Measurements from ENCODE around the gene TFAP2D. TPM values are rescaled to one million over a fixed set of nuclear protein-coding genes. Genes with fewer than 3 reads are reported as not detected.

TFAP2D gene
- not detected for total RNA-seq

DNA sequence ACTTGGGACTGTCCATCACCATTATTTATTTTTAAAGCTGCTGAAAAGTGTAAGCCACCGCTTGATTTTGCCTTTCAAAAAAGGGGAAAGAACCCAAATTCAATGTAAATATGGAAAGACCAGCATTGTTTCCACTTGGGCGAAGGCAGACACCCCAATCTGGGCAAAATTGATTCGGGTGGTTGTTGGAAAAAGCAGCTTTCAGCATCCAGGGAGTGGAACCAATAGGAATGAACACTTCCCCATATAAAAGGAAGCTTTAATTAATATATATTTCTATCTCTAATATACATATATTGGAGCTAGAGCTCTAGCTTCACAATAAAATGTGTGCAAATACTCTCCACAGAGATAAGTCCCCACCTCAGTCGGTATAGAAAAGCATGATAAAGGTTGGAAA is at the start of gene TFAP2D:
TSS of gene TFAP2D (plus strand) at position 301 of the 400 bp plus-strand sequence. CDS start 530 bp downstream, outside the sequence.
- DNase-seq, result no peak

GRCh38 chr6:50663806-50664205 is 49.5 kb upstream of the TFAP2D start:
- DNase-seq, result no peak

GRCh38 chr6:50666089-50666488 is 47.2 kb upstream of the TFAP2D start:
- DNase-seq, result no peak

- no peak for DNase-seq
Observed at GRCh38 chr6:50681213-50681824, 32.0 kb upstream of the TFAP2D start.

DNA sequence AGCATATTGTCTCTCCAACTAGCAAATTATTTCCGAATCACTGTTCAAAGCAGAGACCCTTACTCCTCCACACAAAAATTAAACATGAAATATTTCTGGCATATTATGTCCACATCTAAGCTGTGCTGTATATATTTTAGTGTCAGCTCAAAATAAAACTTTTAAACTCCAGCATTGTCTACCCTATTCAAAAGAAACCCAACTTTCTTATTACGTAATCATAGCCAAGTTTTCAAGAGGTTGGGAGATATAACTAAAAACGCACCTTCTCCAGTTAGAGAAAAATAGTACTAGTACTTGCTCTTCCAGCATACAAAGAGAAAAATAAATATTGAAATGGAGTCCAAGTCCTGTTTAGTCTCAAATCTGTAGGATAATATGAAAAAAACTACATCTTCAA is 24.1 kb upstream of the TFAP2D start:
- DNase-seq, result no peak

DNA sequence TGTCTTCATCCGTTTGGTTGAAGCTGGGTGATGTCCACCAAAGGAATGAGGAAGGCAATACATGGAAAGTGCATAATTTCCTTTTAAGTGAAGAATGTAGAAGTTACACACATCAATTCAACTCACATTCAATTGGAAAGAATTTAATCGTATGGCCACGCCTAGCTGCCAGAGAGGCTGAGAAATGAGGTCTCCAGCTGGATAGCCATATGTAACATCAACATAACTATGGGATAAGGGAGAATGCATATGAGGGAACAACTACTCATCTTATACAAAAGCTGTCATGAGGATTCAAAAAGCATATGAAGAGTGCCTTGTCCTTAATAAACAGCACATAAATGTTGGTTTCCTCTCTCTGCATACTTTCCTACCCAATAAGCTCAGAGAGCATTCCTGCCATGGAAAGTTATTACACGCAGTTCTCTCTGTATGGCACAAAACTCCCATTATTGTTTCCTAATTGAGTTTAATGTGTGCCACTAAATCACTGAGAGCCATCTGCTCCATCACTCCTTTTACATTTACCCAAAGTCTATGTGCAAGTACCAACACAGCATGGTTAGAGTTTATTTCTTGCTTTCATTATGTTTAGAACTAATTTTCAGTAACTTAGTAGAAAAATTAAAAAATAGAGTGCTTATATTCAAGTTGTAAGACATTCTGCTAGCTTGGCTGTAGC is 21.4 kb upstream of the TFAP2D start:
- no peak for DNase-seq

DNA sequence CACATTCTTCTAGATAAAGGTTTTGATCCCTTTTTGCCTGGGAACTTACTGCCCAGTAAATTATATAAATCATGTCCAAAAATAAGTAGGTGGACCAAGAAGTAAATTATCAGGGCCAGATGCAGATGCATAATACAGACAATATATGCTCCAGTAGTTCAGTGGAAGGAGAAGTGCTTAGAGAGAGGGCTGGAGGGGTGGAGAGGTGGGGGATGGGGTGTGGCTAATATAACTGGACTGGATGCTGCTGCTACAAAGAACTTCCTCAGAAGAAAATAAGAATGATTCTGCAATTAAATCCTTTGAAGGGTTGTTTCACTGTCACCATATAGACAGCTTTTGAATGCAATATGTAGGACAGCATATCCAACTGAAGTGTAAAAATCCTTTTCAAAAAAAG is 14.8 kb upstream of the TFAP2D start:
- DNase-seq, result no peak

- no peak for DNase-seq
Observed at GRCh38 chr6:50699051-50699775, 14.1 kb upstream of the TFAP2D start.

DNA sequence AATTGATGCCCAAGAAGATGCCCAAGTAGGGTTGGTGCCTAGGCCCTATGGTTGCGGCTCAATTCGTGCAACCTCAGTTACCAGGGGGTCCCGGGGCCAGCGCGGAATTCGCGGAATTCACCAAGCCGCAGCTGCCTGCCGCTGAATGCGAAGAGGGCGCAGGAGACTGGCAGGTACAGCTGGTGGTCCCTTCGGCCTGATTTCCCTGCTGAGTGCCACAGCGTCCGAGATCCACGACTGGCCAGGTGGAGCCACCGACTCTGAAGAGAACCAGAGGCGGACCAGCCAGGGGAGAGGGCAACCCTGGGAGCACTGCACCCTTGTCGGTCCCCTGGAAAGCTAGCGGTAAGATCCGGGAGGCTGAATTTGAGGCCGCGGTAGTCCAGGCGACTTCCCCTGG is 6.8 kb upstream of the TFAP2D start:
- DNase-seq, result no peak

DNA sequence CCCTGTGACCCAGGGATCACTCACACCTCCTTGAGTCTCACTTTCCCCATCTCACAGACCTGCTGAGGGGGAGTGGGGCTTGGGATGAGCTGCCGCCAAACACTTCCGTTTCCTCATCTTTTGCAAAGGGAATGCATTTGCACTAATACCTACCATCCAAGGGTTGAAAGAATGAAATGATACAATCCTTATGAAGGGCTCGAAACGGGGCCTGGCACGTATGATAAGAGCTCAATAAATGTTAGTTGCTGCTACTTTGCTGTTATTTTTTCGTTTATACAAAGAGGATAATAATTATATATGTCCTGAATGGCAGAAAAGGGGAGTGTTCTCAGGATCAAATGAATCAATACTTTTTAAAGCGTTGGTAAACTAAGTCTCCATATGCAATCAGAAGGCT is 6.1 kb upstream of the TFAP2D start:
- DNase-seq, result no peak

DNA sequence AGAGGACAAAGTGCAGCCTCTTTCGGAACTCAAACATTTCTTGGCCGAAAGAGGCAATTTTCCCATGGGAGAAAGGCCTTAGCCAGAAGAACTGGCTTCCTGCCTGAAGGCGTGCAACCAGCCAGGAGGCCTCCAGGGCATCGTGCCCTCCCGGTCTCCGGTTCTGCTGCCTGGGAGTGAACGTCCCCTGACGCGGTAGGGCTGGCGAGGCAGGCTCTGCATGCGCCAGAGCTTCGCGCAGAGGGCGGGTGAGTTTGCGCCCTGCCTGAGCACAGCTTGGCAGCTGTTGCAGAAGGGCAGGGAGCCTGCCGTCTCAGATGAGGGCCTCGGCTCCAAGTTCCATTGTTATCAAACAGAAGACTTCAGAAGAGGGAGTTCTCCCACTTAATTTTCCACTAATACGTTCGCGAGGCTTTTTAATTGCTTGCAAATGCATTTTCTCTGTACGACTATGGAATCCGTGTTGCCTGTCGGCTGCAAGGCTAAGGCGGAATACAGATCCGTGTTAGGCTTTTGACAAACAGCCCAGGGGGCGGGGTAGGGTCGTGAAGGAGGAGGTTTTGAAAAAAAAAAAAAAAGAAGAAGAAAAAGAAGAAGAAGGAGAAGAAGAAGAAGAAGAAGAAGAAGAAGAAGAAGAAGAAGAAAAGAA is 5.5 kb upstream of the TFAP2D start:
- DNase-seq, result no peak

GRCh38 chr6:50708664-50709365 is 4.5 kb upstream of the TFAP2D start:
- DNase-seq, result no peak

DNA sequence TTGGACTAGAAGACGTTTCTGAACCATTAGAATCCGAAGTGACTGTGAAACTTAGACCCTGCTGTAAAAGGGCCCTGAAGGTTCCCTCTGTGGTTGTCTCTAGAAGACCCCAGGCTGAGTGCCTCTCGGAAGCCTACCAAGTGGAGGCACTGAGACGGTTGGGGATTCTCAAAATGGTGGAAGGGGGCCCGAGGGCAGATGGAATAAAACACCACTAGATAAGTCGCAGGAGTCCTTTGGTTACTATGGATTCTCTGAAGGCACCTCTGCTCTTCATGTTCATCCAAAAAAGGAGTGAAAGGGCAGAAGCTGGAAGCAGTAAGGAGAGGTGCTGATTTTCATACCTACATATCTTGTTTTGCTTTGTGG is 4.0 kb upstream of the TFAP2D start:
- DNase-seq, result no peak

- DNase-seq, result no peak
Observed at GRCh38 chr6:50711686-50712085, 1.6 kb upstream of the TFAP2D start.

DNA sequence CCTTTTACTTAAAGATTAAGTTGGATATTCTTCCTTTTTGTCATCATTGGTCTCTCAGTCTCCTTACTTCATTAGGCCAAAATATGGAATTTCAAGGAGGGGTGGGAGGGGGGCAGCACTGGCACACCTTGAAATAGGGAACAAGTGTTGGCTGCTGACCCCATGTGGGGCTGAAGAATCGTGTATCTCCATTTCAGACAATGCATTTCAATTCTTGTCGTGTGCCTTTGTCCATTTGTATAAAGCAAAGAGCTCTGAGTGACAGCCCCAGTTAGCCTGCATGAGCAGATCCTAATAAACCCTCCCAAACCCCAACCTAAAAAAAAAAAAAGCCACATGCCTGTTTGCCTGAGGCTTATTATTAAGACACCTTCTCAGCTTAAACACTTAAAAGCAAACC is 1.0 kb upstream of the TFAP2D start:
- no peak for DNase-seq

GRCh38 chr6:50713977-50714486 is 706 bp downstream of the TFAP2D start:
- no peak for DNase-seq

DNA sequence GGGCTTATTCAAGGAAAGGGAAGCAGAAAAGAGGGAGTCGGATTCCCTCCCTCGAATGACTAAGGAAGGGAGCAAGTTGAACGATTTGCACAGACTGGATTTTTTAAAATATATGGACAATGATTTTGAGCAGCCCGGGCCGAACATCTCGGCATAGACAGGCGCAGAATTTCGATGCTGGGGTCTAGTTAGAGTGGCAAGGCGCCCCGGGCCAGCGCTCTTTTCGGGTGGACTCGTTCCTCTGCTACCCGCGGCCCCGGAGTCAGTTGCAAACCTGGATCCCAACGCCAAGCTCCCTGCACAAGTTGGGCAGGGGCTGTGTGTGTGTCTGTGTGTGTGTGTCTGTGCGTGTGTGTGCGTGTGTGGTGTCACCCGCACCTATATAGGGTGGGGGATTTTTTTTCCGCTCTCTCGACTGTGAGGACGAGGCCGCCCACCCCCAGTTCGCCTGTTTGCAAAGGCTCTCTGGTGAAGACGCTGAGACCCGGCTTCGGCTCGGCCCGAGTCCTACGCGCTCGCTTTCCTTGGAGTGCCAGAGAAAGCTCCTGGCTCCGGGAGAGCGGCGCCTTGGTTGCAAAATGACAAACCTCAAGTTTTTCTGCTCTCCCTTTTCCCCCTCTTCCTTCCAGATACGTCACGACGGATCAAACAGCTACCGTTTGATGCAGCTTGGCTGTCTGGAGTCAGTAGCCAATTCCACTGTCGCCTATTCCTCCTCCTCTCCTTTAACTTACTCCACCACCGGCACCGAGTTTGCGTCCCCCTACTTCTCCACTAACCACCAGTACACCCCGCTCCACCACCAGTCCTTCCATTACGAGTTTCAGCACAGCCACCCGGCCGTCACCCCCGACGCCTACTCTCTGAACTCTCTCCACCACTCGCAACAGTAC is 1.4 kb downstream of the TFAP2D start:
- no peak for DNase-seq

DNA sequence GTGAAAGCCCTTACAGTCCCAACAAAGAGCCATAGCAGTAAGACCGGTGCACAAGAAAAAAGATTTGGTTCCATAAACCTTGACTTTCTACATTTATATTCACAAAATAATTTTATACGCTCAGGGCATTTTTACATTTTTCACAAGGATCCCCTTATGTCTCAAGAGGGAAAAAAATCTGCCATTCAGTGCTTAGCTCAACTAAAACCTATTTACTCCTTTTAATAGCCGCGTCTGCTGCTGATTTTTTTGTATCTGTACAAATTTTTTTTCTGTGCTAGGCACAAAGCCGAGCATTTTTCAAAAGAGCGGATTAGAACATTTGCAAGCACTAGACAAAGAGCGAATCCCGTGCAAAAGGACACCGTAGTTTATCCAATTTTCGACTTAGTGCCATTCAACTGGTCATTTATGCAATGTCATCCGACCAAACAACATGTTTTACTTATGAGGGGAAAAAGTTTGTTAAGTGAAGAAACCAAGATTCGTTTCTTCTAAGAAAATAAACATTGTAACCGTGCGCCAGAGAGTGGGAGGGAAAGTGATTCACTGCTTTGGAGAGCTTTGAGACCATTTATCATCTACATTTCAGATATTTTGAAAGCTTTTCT is 3.7 kb downstream of the TFAP2D start:
- no peak for DNase-seq

GRCh38 chr6:50717734-50718457 is 4.6 kb downstream of the TFAP2D start:
- DNase-seq, result no peak

- no peak for DNase-seq
Observed at GRCh38 chr6:50718566-50718965, 5.2 kb downstream of the TFAP2D start.

All from skin of body (tissue), 2 donors.